22Rv1 (cell line): ENCODE data around the gene VMP1.

Experiments
- CTCF ChIP-seq: fragments of 450-650 bp; IDR thresholded peaks from 2 replicates; pipeline ENCODE4 v1.5.1; 2017; ENCODE audit warnings: mild to moderate bottlenecking
- ZFX ChIP-seq: fragments of 450-650 bp; IDR thresholded peaks from 2 replicates; pipeline ENCODE4 v1.6.1; 2017; ENCODE audit warnings: antibody characterized with exemption, borderline replicate concordance

- TF ChIP-seq CTCF (no peak), ZFX (no peak)
Observed at GRCh38 chr17:59688008-59688407, 19.4 kb upstream of the VMP1 start.
